GM12878 (cell line): ENCODE data around the gene CYSRT1. TPM values are rescaled to one million over a fixed set of nuclear protein-coding genes. Genes with fewer than 3 reads are reported as not detected.

Source experiments
- ATAC-seq: fragments of 200-7000 bp; cut with Tn5 transposase; 3 replicates; pipeline ENCODE4 v1.9.1; 2020; ENCODE audit warnings: mild to moderate bottlenecking, moderate library complexity
- BruUV-seq: library from RNA; stranded (reverse); fragments of 400-500 nt; replicated peaks from 2 replicates; lab custom pipeline; 2021; lab: Mats Ljungman, UMichigan
- CTCF ChIA-PET: fragments of 300-600 bp; sonication (Branson Sonifier 250); formaldehyde crosslinking; extraction: SDS; loops from one replicate; lab custom pipeline; 2021; ENCODE audit warnings: inconsistent platforms; lab: Yijun Ruan, JAX
- POLR2A ChIA-PET: fragments of 350-600 bp; formaldehyde crosslinking; extraction: SDS; loops from one replicate; lab custom pipeline; 2021; ENCODE audit warnings: inconsistent platforms; lab: Charles Lee
- RAD21 ChIA-PET: fragments of 300-600 bp; sonication (Branson Sonifier 250); formaldehyde crosslinking; loops from one replicate; lab custom pipeline; 2023; ENCODE audit warnings: antibody characterized with exemption; ENCODE audit not compliant: unreplicated experiment; lab: Charles Lee
- SMC1A ChIA-PET: fragments of 300-600 bp; sonication (Branson Sonifier 250); formaldehyde crosslinking; loops from one replicate; lab custom pipeline; 2023; ENCODE audit not compliant: unreplicated experiment, uncharacterized antibody; lab: Charles Lee
- DNase-seq: peaks from one replicate; pipeline ENCODE4 v3.0.0-alpha.2; 2011; ENCODE audit warnings: low read depth, low spot score
- FAIRE-seq: peaks from 3 replicates; lab custom pipeline; 2011; peaks lifted over from hg19 to GRCh38; lab: Jason Lieb, UNC
- H2AFZ ChIP-seq: 2 replicates; pipeline ENCODE4 v1.6.0; 2011; ENCODE audit warnings: low read depth, low read length, control low read depth; ENCODE audit not compliant: control insufficient read depth
- H3K27ac ChIP-seq: 2 replicates; pipeline ENCODE4 v1.5.1; 2011; ENCODE audit warnings: control low read depth; ENCODE audit not compliant: control insufficient read depth, insufficient read depth
- H3K27me3 ChIP-seq, 2 experiments: replicated peaks in 1 of 2; 2 replicates each; pipeline versions ENCODE4 v1.6.0 to v1.6.1; 2011; ENCODE audit warnings: low read length in 1 of 2; ENCODE audit not compliant: control insufficient read depth in 2 of 2, insufficient read depth in 2 of 2
- H3K36me3 ChIP-seq, 2 experiments: 2 replicates each; pipeline ENCODE4 v1.5.1; 2011; ENCODE audit warnings: low read length in 1 of 2; ENCODE audit not compliant: control insufficient read depth in 2 of 2, insufficient read depth in 2 of 2
- H3K4me1 ChIP-seq: 2 replicates; pipeline ENCODE4 v1.6.1; 2011; ENCODE audit warnings: mild to moderate bottlenecking, low read length, moderate library complexity, mixed read lengths; ENCODE audit not compliant: control insufficient read depth, insufficient read depth
- H3K4me2 ChIP-seq: 2 replicates; pipeline ENCODE4 v1.6.0; 2011; ENCODE audit warnings: control low read depth; ENCODE audit not compliant: control insufficient read depth, insufficient read depth
- H3K4me3 ChIP-seq: fragments of 200-600 bp; sonication (generic); 2 replicates; pipeline ENCODE4 v1.5.1; 2016
- H3K79me2 ChIP-seq: 2 replicates; pipeline ENCODE4 v1.6.0; 2011; ENCODE audit warnings: low read length; ENCODE audit not compliant: control insufficient read depth, insufficient read depth
- H3K9ac ChIP-seq: 2 replicates; pipeline ENCODE4 v1.8.0; 2011; ENCODE audit warnings: low read length, control low read depth, mixed read lengths; ENCODE audit not compliant: control insufficient read depth, insufficient read depth
- H3K9me3 ChIP-seq: replicated peaks from 3 replicates; pipeline ENCODE4 v1.5.1; 2011; ENCODE audit warnings: mild to moderate bottlenecking, low read length; ENCODE audit not compliant: control insufficient read depth, insufficient read depth
- H4K20me1 ChIP-seq: 2 replicates; pipeline ENCODE4 v1.6.0; 2011; ENCODE audit not compliant: control insufficient read depth, insufficient read depth
- BMI1 ChIP-seq: fragments of 450-650 bp; IDR thresholded peaks from 2 replicates; pipeline ENCODE4 v1.6.1; 2016; ENCODE audit warnings: mild to moderate bottlenecking, moderate library complexity, borderline replicate concordance
- CEBPB ChIP-seq, 2 experiments: fragments of 150-350 bp in 1 of 2; IDR thresholded peaks; 2 replicates each; pipeline ENCODE4 v1.6.1; 2012 to 2014; ENCODE audit warnings: low read depth in 2 of 2, low read length in 2 of 2, borderline replicate concordance in 1 of 2, inconsistent platforms in 1 of 2
- EED ChIP-seq: sonication (generic); IDR thresholded peaks from 2 replicates; pipeline ENCODE4 v1.6.1; 2016; ENCODE audit warnings: antibody characterized with exemption, low read depth
- IRF4 ChIP-seq: IDR thresholded peaks from 2 replicates; pipeline ENCODE4 v1.6.1; 2011; ENCODE audit warnings: low read depth, low read length
- MEF2A ChIP-seq: IDR thresholded peaks from 2 replicates; pipeline ENCODE4 v1.6.1; 2011; ENCODE audit warnings: low read depth, mild to moderate bottlenecking, low read length, moderate library complexity; ENCODE audit not compliant: insufficient read depth
- NBN ChIP-seq: fragments of 450-650 bp; IDR thresholded peaks from 2 replicates; pipeline ENCODE4 v1.6.1; 2016
- PAX8 ChIP-seq: fragments of 450-650 bp; IDR thresholded peaks from 2 replicates; pipeline ENCODE4 v1.6.1; 2017; ENCODE audit warnings: mild to moderate bottlenecking, moderate library complexity
- SREBF1 ChIP-seq: IDR thresholded peaks from 2 replicates; pipeline ENCODE4 v1.6.1; 2012; ENCODE audit warnings: mild to moderate bottlenecking, low read length
- TCF12 ChIP-seq: IDR thresholded peaks from 2 replicates; pipeline ENCODE4 v1.6.1; 2011; ENCODE audit warnings: low read depth, mild to moderate bottlenecking, low read length
- YBX1 ChIP-seq: fragments of 450-650 bp; IDR thresholded peaks from 2 replicates; pipeline ENCODE4 v1.6.1; 2016; ENCODE audit warnings: antibody characterized with exemption
- ZNF24 ChIP-seq: fragments of 450-650 bp; IDR thresholded peaks from 2 replicates; pipeline ENCODE4 v1.6.1; 2017; ENCODE audit warnings: antibody characterized with exemption, mild to moderate bottlenecking
- WGBS: methylation state at CpG from one replicate; pipeline ENCODE4 v1.1.6; 2016; ENCODE audit warnings: low lambda C conversion rate; ENCODE audit not compliant: insufficient replicate concordance, insufficient coverage; ENCODE audit errors: missing lambda C conversion rate; 5-methylcytosine and 5-hydroxymethylcytosine counted together
- in situ Hi-C: fragments of 300-500 bp; cut with MboI; formaldehyde crosslinking; loops from 9 replicates; pipeline ENCODE4 v1.14.3; 2018; ENCODE audit warnings: mixed read lengths
- intact Hi-C: fragments of 100-400 bp; cut with micrococcal nuclease; formaldehyde crosslinking; loops from one replicate; pipeline ENCODE4 v1.14.2; 2022; ENCODE audit not compliant: unreplicated experiment
- polyA plus RNA-seq, 11 experiments: library from polyadenylated mRNA; depleted of rRNA in 4 of 11; unstranded in 6 of 11; stranded (reverse) in 5 of 11; fragments of >200 nt; fragmentation: Nextera tagmentation in 4 of 11; fragmentation: Illumina TruSeq in 1 of 11; extraction: Ambion mirVana in 4 of 11; extraction: Trizol in 1 of 11; gene quantifications; 1 replicate in 1 of 11; 2 replicates in 10 of 11; pipeline versions ENCODE4 v1.2.1 to v1.2.3, GENCODE V29; 2011 to 2016; ENCODE audit warnings: inconsistent platforms in 2 of 11, missing spikeins in 2 of 11, low read depth in 1 of 11
- total RNA-seq, 4 experiments: library from RNA; depleted of rRNA in 3 of 4; stranded (reverse); fragments of >200 nt in 3 of 4; fragmentation: Illumina TruSeq in 1 of 4; extraction: Trizol in 1 of 4; gene quantifications; 2 replicates each; pipeline versions ENCODE4 v1.2.1 to v1.2.3, GENCODE V29; 2013 to 2021
- TF ChIP-seq, protein P1 (sequence below): fragments of 450-650 bp; formaldehyde crosslinking; IDR thresholded peaks from 2 replicates; pipeline ENCODE4 v1.4.0; 2022; ENCODE audit warnings: mild to moderate bottlenecking, moderate library complexity
- TF ChIP-seq, protein P2 (sequence below): fragments of 450-650 bp; IDR thresholded peaks from 2 replicates; pipeline ENCODE4 v1.6.1; 2017; ENCODE audit warnings: mild to moderate bottlenecking
- TF ChIP-seq, protein P3 (sequence below): fragments of 450-650 bp; IDR thresholded peaks from 2 replicates; pipeline ENCODE4 v1.6.1; 2017; ENCODE audit warnings: mild to moderate bottlenecking, moderate library complexity

The CYSRT1 gene
- total and polyA plus RNA-seq, 10 of the 15 experiments (the other 5 are each of a cell fraction or from before 2014, with no cell fraction given) = 0.24 to 3.6 (median 0.97) TPM; not detected in 1

DNA sequence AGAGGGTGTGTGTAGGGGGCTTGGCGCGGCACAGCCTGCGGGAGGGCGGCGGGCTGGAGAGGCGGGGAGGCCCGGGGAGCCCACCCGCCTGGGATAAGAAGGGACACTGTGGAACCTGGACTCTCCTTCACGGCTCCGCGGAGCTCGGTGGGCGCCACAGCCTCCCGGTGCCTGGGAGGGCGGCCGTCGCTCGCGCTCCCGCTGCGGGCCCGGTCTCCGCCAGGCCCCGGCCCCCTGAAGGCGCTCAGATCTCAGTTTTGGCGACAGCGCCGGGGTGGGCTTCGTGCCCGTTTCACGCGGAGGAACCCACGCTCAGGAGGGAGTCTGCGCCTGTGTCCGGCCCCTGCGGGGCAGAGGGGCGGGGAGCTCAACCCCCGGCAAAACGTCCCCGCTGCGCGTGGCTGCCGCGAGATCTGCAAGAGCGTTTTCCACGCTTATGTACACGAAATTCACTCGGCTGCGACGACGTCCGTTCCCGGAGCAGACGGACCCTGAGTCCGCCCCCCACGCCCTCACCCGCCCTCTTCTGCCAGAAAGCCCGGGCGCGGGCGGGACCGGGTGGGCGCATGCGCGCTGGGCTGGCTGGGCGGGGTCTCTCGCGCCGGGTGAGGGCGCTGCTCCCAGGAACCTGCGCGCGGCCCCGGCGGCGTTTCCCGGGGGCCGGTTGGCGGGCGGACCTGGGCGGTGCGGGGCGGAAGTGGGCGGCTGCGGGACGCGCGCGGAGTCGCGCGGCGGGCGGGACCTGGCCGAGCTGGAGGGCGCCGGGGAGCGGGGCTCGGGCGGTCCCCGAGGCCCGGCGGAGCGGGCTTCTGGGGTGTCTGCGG, 29.9 kb downstream of the CYSRT1 start, which contains the start of gene NELFB:
Gene NELFB (plus strand): TSS at position 704 of the 824 bp plus-strand sequence.
- Histone ChIP-seq H3K4me1 (peaks cover 14% of the 10 kb centered on the region), H3K36me3 (peaks cover 2 to 8% of the 10 kb centered on the region in 2 experiments; a peak in 3 of 4 replicates), H3K4me3 (peak within 1 kb of the TSS; percentile 93), H2AFZ (peak within 1 kb of the TSS; percentile 93), H3K27ac (peak within 1 kb of the TSS; percentile 77), H3K79me2 (peaks cover 18% of the 10 kb centered on the region), H3K9ac (peak within 1 kb of the TSS; percentile 74), H3K4me2 (peak within 1 kb of the TSS; percentile 99), H3K27me3 (no peaks in the 10 kb centered on the region), H3K9me3 (no peaks in the 10 kb centered on the region), H4K20me1 (no peaks in the 10 kb centered on the region)
- ChIA-PET CTCF (interaction anchor here (0.6 to 1.7 kb wide), 6 partner anchors 10 to 195 kb away, joined by 3 to 7 read pairs (median 4); partner anchors contain the start of gene TUBB4B), SMC1A (no interaction called here), POLR2A (interaction anchor here (0.8 to 6.2 kb wide), 8 partner anchors 12 to 168 kb away, joined by 3 to 112 read pairs (median 6); partner anchors contain the start of genes MAN1B1 and TUBB4B), RAD21 (interaction anchor here (0.5 to 2.2 kb wide), 9 partner anchors 13 to 343 kb away, joined by 3 to 13 read pairs (median 3); partner anchors contain the start of genes TOR4A and TUBB4B)
- WGBS = 1% methylated on average over 80 of the region's 105 CpGs
- ATAC-seq (peak; percentile 83), DNase-seq (peak; percentile 46), FAIRE-seq (no peak)
- no TSS peak for BruUV-seq
- in situ Hi-C loops (no loop called here), intact Hi-C loops (no loop called here)
- no peak for TF ChIP-seq NBN
- no peak for TF ChIP-seq ZNF24
- TF ChIP-seq SREBF1 = 0 out of 2 replicates have a peak, but pooled peaks have one; percentile 37
- TF ChIP-seq, protein P1, sequence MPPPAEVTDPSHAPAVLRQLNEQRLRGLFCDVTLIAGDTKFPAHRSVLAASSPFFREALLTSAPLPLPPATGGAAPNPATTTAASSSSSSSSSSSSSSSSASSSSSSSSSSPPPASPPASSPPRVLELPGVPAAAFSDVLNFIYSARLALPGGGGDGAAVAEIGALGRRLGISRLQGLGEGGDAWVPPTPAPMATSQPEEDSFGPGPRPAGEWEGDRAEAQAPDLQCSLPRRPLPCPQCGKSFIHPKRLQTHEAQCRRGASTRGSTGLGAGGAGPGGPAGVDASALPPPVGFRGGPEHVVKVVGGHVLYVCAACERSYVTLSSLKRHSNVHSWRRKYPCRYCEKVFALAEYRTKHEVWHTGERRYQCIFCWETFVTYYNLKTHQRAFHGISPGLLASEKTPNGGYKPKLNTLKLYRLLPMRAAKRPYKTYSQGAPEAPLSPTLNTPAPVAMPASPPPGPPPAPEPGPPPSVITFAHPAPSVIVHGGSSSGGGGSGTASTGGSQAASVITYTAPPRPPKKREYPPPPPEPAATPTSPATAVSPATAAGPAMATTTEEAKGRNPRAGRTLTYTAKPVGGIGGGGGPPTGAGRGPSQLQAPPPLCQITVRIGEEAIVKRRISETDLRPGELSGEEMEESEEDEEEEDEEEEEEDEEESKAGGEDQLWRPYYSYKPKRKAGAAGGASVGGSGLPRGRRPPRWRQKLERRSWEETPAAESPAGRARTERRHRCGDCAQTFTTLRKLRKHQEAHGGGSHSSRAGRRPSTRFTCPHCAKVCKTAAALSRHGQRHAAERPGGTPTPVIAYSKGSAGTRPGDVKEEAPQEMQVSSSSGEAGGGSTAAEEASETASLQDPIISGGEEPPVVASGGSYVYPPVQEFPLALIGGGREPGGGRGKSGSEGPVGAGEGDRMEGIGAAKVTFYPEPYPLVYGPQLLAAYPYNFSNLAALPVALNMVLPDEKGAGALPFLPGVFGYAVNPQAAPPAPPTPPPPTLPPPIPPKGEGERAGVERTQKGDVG (CRISPR knock-in tag) = no peak
- peak; percentile 66; the same call in 1 of the 2 replicates for TF ChIP-seq TCF12
- TF ChIP-seq IRF4 = no peak
- TF ChIP-seq PAX8 = no peak
- TF ChIP-seq, protein P2, sequence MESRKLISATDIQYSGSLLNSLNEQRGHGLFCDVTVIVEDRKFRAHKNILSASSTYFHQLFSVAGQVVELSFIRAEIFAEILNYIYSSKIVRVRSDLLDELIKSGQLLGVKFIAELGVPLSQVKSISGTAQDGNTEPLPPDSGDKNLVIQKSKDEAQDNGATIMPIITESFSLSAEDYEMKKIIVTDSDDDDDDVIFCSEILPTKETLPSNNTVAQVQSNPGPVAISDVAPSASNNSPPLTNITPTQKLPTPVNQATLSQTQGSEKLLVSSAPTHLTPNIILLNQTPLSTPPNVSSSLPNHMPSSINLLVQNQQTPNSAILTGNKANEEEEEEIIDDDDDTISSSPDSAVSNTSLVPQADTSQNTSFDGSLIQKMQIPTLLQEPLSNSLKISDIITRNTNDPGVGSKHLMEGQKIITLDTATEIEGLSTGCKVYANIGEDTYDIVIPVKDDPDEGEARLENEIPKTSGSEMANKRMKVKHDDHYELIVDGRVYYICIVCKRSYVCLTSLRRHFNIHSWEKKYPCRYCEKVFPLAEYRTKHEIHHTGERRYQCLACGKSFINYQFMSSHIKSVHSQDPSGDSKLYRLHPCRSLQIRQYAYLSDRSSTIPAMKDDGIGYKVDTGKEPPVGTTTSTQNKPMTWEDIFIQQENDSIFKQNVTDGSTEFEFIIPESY = peak; percentile 36; the same call in 1 of the 2 replicates
- no peak for TF ChIP-seq EED
- no peak for TF ChIP-seq BMI1
- TF ChIP-seq YBX1 = no peak
- TF ChIP-seq, protein P3, sequence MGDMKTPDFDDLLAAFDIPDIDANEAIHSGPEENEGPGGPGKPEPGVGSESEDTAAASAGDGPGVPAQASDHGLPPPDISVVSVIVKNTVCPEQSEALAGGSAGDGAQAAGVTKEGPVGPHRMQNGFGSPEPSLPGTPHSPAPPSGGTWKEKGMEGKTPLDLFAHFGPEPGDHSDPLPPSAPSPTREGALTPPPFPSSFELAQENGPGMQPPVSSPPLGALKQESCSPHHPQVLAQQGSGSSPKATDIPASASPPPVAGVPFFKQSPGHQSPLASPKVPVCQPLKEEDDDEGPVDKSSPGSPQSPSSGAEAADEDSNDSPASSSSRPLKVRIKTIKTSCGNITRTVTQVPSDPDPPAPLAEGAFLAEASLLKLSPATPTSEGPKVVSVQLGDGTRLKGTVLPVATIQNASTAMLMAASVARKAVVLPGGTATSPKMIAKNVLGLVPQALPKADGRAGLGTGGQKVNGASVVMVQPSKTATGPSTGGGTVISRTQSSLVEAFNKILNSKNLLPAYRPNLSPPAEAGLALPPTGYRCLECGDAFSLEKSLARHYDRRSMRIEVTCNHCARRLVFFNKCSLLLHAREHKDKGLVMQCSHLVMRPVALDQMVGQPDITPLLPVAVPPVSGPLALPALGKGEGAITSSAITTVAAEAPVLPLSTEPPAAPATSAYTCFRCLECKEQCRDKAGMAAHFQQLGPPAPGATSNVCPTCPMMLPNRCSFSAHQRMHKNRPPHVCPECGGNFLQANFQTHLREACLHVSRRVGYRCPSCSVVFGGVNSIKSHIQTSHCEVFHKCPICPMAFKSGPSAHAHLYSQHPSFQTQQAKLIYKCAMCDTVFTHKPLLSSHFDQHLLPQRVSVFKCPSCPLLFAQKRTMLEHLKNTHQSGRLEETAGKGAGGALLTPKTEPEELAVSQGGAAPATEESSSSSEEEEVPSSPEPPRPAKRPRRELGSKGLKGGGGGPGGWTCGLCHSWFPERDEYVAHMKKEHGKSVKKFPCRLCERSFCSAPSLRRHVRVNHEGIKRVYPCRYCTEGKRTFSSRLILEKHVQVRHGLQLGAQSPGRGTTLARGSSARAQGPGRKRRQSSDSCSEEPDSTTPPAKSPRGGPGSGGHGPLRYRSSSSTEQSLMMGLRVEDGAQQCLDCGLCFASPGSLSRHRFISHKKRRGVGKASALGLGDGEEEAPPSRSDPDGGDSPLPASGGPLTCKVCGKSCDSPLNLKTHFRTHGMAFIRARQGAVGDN = 0 out of 2 replicates have a peak, but pooled peaks have one; percentile 65
- TF ChIP-seq CEBPB (IDR thresholded peaks at IDR 0.05; ENCODE audit: borderline replicate concordance in 1 of 2, low read depth in 2 of 2, low read length in 2 of 2) = no peak
- 0 out of 2 replicates have a peak, but pooled peaks have one; percentile 47 for TF ChIP-seq MEF2A
